ENCODE measurements around the gene CEP164.

CEP164 gene

GRCh38 chr11:117417856-117418255 is 90.2 kb downstream of the CEP164 start (continued):
- TF ChIP-seq ZNF518A (tag by site-specific recombination; conservative IDR thresholded peaks at IDR 0.05; ENCODE audit: low read depth) (no peak), ZNF404 (tag by site-specific recombination; IDR thresholded peaks at IDR 0.05) (no peak), KLF9 (tag by site-specific recombination; IDR thresholded peaks at IDR 0.05; ENCODE audit: low read depth) (no peak), PRDM2 (tag by site-specific recombination; IDR thresholded peaks at IDR 0.05; ENCODE audit: borderline replicate concordance) (no peak)

- CTCF ChIA-PET: interaction anchor here (0.6 kb wide), 1 partner anchor 9 kb away, joined by 4 read pairs; no protein-coding TSS in a partner anchor
- Histone ChIP-seq H3K9me3 (ENCODE audit: control insufficient read depth, insufficient read depth, low read depth, low read length) (no peaks in the 10 kb centered on the region), H3K36me3 (ENCODE audit: control insufficient read depth in 2 of 2, insufficient read depth in 1 of 2, low read length in 2 of 2) (no peaks in the 10 kb centered on the region), H3K27ac (ENCODE audit: extremely low read depth, low read depth, low read length) (no peak overlapping the region), H3K4me3 (ENCODE audit: low read depth, low read length) (no peak overlapping the region), H3K4me1 (ENCODE audit: control insufficient read depth, insufficient read depth, low read length) (no peaks in the 10 kb centered on the region)
- POLR2A ChIA-PET: no interaction called here
- TF ChIP-seq HIC1 (tag by site-specific recombination; IDR thresholded peaks at IDR 0.05): no peak
- TF ChIP-seq ZNF280C (tag by site-specific recombination; IDR thresholded peaks at IDR 0.05): no peak
- no peak for TF ChIP-seq SCRT1 (tag by site-specific recombination; IDR thresholded peaks at IDR 0.05; ENCODE audit: borderline replicate concordance)
- no peak for TF ChIP-seq ZNF768 (tag by site-specific recombination; IDR thresholded peaks at IDR 0.05)
- TF ChIP-seq ZNF157 (tag by site-specific recombination; IDR thresholded peaks at IDR 0.05): no peak
- TF ChIP-seq ZNF175 (tag by site-specific recombination; IDR thresholded peaks at IDR 0.05): no peak
- no peak for TF ChIP-seq TRIM28 (IDR thresholded peaks at IDR 0.05; ENCODE audit: borderline replicate concordance, low read length)
- no peak for TF ChIP-seq AEBP2 (tag by site-specific recombination; IDR thresholded peaks at IDR 0.05; ENCODE audit: borderline replicate concordance)
- no peak for TF ChIP-seq MYNN (tag by site-specific recombination; IDR thresholded peaks at IDR 0.05; ENCODE audit: borderline replicate concordance)
- TF ChIP-seq YY2 (tag by site-specific recombination; IDR thresholded peaks at IDR 0.05): no peak
Measured at GRCh38 chr11:117418737-117419481, 91.3 kb downstream of the CEP164 start.

Measured in HEK293 (cell line).